GM10248 (cell line): ENCODE results near the gene ZNF484.
"Not testable (repeated sequence)": the region's sequence is repeated elsewhere in the genome, so short reads cannot be mapped to it uniquely, and the experiment has no call there.

Source experiments
- CTCF ChIA-PET: fragments of 300-600 bp; sonication (Branson Sonifier 250); formaldehyde crosslinking; extraction: SDS; loops from one replicate; lab custom pipeline; 2021; ENCODE audit warnings: antibody characterized with exemption; lab: Yijun Ruan, JAX
- POLR2A ChIA-PET: fragments of 350-650 bp; sonication (Branson Sonifier 250); formaldehyde crosslinking; extraction: SDS; loops from one replicate; lab custom pipeline; 2020; ENCODE audit warnings: antibody characterized with exemption; lab: Yijun Ruan, JAX
- DNase-seq: peaks from one replicate; pipeline ENCODE4 v3.0.0; 2012; ENCODE audit errors: extremely low spot score
- CTCF ChIP-seq: IDR thresholded peaks from 2 replicates; pipeline ENCODE4 v1.5.1; 2012; ENCODE audit warnings: mild to moderate bottlenecking, low read depth; ENCODE audit errors: extremely low read depth, missing control alignments, control extremely low read depth

ZNF484 gene

GRCh38 chr9:92895812-92896436 lies 18.1 kb upstream of the ZNF484 start:
- no peak for DNase-seq
- ChIA-PET POLR2A (no interaction called here), CTCF (no interaction called here)
- TF ChIP-seq CTCF = no peak

DNA sequence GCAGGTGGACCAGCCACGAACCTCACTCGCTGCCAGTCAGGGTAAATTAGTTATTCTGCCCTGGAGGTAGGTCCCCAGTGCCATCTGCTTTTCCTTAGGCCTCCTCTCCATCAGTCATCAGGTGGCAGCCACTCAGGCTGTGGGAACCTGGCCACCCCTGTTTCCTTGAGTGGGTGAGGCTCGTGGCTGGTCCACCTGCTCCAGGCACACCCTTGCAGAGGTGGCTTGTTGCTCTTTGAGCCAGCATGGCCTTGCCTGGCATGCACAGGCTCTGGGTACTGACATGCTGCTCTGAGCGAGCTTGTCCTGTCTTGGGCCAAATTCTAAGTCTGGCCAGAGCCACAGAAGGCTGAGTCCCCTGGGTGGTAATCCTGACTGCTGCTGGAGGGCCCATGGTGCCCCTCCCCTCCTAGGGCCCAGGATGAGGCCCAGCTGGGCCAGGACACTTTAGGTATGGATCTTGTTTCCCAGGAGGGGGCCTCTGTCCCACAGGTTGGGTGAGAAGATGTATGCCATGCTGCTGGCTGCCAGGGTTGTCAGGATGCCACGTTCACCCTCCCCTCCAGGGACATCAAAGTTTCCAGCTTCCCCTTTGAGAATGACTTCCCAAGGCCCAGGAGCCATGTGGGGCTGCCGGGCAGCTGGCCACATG lies 17.0 kb upstream of the ZNF484 start:
- POLR2A ChIA-PET = no interaction called here
- DNase-seq = no peak

GRCh38 chr9:92893916-92894610 lies 16.2 kb upstream of the ZNF484 start:
- CTCF ChIA-PET = interaction anchor here (1.0 kb wide), 1 partner anchor 50 kb away, joined by 3 read pairs; no protein-coding TSS in a partner anchor
- DNase-seq, POLR2A ChIA-PET: not testable (repeated sequence)

More for the DNA sequence above, 17.0 kb upstream of the ZNF484 start:
- CTCF ChIA-PET = no interaction called here
- no peak for TF ChIP-seq CTCF

- CTCF ChIA-PET, POLR2A ChIA-PET, DNase-seq: not testable (repeated sequence)
Observed at GRCh38 chr9:92892276-92892675, 14.4 kb upstream of the ZNF484 start.

GRCh38 chr9:92890761-92891160 lies 12.9 kb upstream of the ZNF484 start:
- DNase-seq = no peak
- ChIA-PET CTCF (no interaction called here), POLR2A (no interaction called here)
- TF ChIP-seq CTCF = no peak

GRCh38 chr9:92887880-92888338 lies 10.1 kb upstream of the ZNF484 start:
- ChIA-PET POLR2A (no interaction called here), CTCF (no interaction called here)
- DNase-seq = no peak
- TF ChIP-seq CTCF = no peak

GRCh38 chr9:92886846-92887610 lies 9.2 kb upstream of the ZNF484 start:
- POLR2A ChIA-PET, CTCF ChIA-PET, DNase-seq: not testable (repeated sequence)

- POLR2A ChIA-PET, DNase-seq, CTCF ChIA-PET: not testable (repeated sequence)
Observed at GRCh38 chr9:92883666-92884405, 6.0 kb upstream of the ZNF484 start.
